Measurements from ENCODE around the gene VPS41.

GRCh38 chr7:38951213-38951612 is 42.2 kb upstream of the VPS41 start:
- TF ChIP-seq CTCF (IDR thresholded peaks at IDR 0.05; ENCODE audit: borderline replicate concordance, extremely low read depth, low read length, poor library complexity, severe bottlenecking) (no peak), EZH2 (IDR thresholded peaks at IDR 0.05; ENCODE audit: borderline replicate concordance, low read depth, low read length, severe bottlenecking) (no peak)

Data from DND-41 (cell line).